OCI-LY1 (cell line): ENCODE results near the gene KDM5B.

ENCODE experiments used
- EZH2 ChIP-seq: fragments of 200-600 bp; sonication (generic), shearing (Covaris generic); IDR thresholded peaks from 2 replicates; pipeline ENCODE4 v1.8.0; 2017; ENCODE audit warnings: borderline replicate concordance, mixed run types, mild to moderate bottlenecking, antibody characterized with exemption, low read length, moderate library complexity, mixed read lengths
- TF ChIP-seq, protein P1 (sequence below): fragments of 200-600 bp; sonication (generic), shearing (Covaris generic); IDR thresholded peaks from 2 replicates; pipeline ENCODE4 v1.5.1; 2017; ENCODE audit warnings: mild to moderate bottlenecking, antibody characterized with exemption, low read length, moderate library complexity, mixed read lengths

DNA sequence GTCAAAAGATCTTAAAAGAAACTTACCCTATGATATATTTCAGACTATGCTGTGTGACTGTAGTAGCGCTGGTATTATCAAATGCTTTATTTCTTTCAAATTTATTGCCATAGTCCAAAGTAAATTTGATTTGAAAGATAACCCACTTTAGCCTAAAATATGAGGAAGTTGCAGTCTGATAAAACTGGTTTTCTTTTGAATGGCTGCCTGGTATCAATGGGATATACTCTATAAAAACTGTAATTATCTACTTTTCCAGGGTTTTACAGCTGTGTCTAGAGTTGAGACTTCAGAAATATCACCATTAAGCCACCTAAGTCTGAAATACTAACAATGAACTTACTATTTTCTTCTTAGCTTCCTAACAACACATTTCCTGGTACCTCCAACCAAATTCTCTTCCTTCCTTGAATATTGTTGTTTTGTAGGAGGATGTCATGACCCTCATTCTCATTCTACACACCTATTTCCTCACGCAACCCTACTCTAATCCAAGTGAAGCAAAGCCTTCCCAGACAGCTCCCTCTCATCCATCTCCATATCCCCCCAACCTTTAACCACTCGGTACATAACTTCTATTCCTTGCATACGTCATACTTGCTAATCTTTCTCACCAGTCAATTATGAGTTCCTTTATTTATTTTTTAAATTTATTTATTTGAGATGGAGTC is 17.0 kb downstream of the KDM5B start:
- TF ChIP-seq, protein P1, sequence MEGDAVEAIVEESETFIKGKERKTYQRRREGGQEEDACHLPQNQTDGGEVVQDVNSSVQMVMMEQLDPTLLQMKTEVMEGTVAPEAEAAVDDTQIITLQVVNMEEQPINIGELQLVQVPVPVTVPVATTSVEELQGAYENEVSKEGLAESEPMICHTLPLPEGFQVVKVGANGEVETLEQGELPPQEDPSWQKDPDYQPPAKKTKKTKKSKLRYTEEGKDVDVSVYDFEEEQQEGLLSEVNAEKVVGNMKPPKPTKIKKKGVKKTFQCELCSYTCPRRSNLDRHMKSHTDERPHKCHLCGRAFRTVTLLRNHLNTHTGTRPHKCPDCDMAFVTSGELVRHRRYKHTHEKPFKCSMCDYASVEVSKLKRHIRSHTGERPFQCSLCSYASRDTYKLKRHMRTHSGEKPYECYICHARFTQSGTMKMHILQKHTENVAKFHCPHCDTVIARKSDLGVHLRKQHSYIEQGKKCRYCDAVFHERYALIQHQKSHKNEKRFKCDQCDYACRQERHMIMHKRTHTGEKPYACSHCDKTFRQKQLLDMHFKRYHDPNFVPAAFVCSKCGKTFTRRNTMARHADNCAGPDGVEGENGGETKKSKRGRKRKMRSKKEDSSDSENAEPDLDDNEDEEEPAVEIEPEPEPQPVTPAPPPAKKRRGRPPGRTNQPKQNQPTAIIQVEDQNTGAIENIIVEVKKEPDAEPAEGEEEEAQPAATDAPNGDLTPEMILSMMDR: no peak
- no peak for TF ChIP-seq EZH2
